Tongue (tissue), 2 donors: Measurements from ENCODE around the gene RNF175. TPM values are rescaled to one million over a fixed set of nuclear protein-coding genes. Genes with fewer than 3 reads are reported as not detected.
"Not testable (repeated sequence)": the region's sequence is repeated elsewhere in the genome, so short reads cannot be mapped to it uniquely, and the experiment has no call there.

Source experiments
- DNase-seq: peaks from one replicate; pipeline ENCODE4 v3.0.0-alpha.2; 2015
- total RNA-seq: library from RNA; depleted of rRNA; stranded (reverse); fragments of >200 nt; gene quantifications from one replicate; pipeline ENCODE4 v1.2.3, GENCODE V29; 2014

The RNF175 gene
- total RNA-seq, 1 donor from 2014 or later = 3.8 TPM

GRCh38 chr4:153676984-153677383 is 82.8 kb downstream of the RNF175 start:
- no peak for DNase-seq

GRCh38 chr4:153676486-153676885 is 83.3 kb downstream of the RNF175 start:
- no peak for DNase-seq

GRCh38 chr4:153669838-153670237 is 90.0 kb downstream of the RNF175 start:
- DNase-seq = no peak

GRCh38 chr4:153668647-153669046 is 91.2 kb downstream of the RNF175 start:
- no peak for DNase-seq

- not testable (repeated sequence) for DNase-seq
These were observed 93.3 kb downstream of the RNF175 start for GRCh38 chr4:153666505-153666904.

- no peak for DNase-seq
These were observed 96.2 kb downstream of the RNF175 start for GRCh38 chr4:153663667-153664066.

- DNase-seq = no peak
These were observed 97.9 kb downstream of the RNF175 start for GRCh38 chr4:153661908-153662307.

GRCh38 chr4:153661215-153661822 is 98.5 kb downstream of the RNF175 start:
- no peak for DNase-seq

Other genes with a start within 250 kb of the RNF175 start
- gene TLR2, start 75.7 kb downstream of the RNF175 start, total RNA-seq = 7.1 TPM
- 111 TPM for gene SFRP2, start 29.1 kb upstream of the RNF175 start, total RNA-seq